HepG2 (cell line): ENCODE data around the gene C19orf38.

Experiments used
- FOXJ3 ChIP-seq: sonication (generic); formaldehyde crosslinking; IDR thresholded peaks from 2 replicates; pipeline ENCODE4 v1.4.0; 2020; ENCODE audit warnings: missing genetic modification reagents, mild to moderate bottlenecking, borderline replicate concordance
- MTA1 ChIP-seq: sonication (generic); formaldehyde crosslinking; IDR thresholded peaks from 2 replicates; pipeline ENCODE4 v1.4.0; 2020; ENCODE audit warnings: missing genetic modification reagents, mild to moderate bottlenecking, borderline replicate concordance
- PHF8 ChIP-seq: sonication (generic); formaldehyde crosslinking; IDR thresholded peaks from 2 replicates; pipeline ENCODE4 v1.5.0; 2020; ENCODE audit warnings: missing genetic modification reagents
- POLR2A ChIP-seq, 2 experiments: IDR thresholded peaks; 2 replicates each; pipeline ENCODE4 v1.6.1; 2011; ENCODE audit warnings: low read depth in 2 of 2, low read length in 2 of 2, mild to moderate bottlenecking in 1 of 2, moderate library complexity in 1 of 2; ENCODE audit not compliant: insufficient read depth in 1 of 2
- SUZ12 ChIP-seq: fragments of 150-350 bp; IDR thresholded peaks from 2 replicates; pipeline ENCODE4 v1.6.1; 2014; ENCODE audit warnings: low read depth, low read length
- ZBTB7A ChIP-seq: sonication (generic); formaldehyde crosslinking; IDR thresholded peaks from 2 replicates; pipeline ENCODE4 v1.8.0; 2022; ENCODE audit warnings: mild to moderate bottlenecking, missing genetic modification reagents
- ZNF256 ChIP-seq: sonication (generic); formaldehyde crosslinking; conservative IDR thresholded peaks from 2 replicates; pipeline ENCODE4 v1.4.0; 2020; ENCODE audit warnings: missing genetic modification reagents
- ZNF350 ChIP-seq: sonication (generic); formaldehyde crosslinking; IDR thresholded peaks from 2 replicates; pipeline ENCODE4 v1.4.0; 2020; ENCODE audit warnings: mild to moderate bottlenecking, low read depth, missing genetic modification reagents, borderline replicate concordance
- ZNF674 ChIP-seq: sonication (generic); formaldehyde crosslinking; IDR thresholded peaks from 2 replicates; pipeline ENCODE4 v1.5.0; 2020; ENCODE audit warnings: low read depth, mild to moderate bottlenecking, missing genetic modification reagents

DNA sequence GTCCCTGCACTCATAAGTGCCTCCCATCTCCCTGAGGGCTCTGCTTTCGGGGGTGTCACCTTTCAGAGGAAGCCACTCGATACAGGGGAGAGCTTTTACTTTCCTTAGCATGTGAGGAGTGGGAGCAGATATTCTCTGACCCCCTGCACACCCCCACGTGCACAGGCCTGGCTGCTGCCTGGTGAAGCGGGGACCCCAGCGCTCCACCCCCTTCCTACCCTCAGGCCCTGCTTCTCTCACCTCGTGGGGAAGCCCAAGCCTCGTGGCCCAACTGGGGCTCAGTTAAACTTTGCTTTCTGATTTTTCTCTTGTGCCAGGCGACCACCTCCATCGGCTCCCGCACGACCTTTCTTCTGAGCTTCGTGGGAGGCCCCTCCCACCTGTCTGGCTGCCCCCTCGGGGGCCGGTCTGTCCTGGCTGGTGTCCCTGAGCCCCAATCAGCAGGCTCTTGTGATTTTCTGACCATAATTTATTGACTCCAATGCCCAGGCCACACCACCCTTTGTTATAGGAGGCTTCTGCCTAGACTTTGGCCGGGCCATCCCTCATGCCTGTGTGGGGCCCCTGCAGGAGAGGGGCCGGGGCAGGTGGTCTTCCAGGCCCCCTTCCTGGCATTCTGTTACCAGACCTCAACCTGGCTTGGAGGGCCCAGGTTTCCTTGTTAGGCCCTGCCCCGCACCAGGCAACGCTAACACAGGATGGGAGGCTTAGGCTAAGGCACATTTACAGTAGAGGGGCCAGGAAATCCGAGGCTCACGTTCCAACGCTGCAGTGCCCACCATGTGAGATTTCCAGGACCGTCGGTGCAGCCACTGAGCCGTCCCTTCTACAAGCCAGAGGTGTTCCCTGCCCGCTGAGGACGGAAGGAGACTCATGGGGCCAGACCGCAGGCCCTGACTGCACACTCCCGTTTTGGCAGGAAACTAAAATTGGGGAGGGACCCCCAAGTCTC, 16.0 kb upstream of the C19orf38 start:
- TF ChIP-seq ZNF674 (CRISPR knock-in tag), result no peak
- TF ChIP-seq POLR2A (IDR thresholded peaks at IDR 0.05; ENCODE audit: insufficient read depth in 1 of 2, low read depth in 2 of 2, low read length in 2 of 2), result no peak
- TF ChIP-seq ZNF256 (CRISPR knock-in tag), result no peak
- no peak for TF ChIP-seq ZNF350
- no peak for TF ChIP-seq FOXJ3 (CRISPR knock-in tag)
- no peak for TF ChIP-seq PHF8 (CRISPR knock-in tag)
- TF ChIP-seq ZBTB7A (CRISPR knock-in tag), result no peak
- TF ChIP-seq SUZ12, result no peak
- no peak for TF ChIP-seq MTA1 (CRISPR knock-in tag)
